Measurements from ENCODE around the gene IRS1.

DNA sequence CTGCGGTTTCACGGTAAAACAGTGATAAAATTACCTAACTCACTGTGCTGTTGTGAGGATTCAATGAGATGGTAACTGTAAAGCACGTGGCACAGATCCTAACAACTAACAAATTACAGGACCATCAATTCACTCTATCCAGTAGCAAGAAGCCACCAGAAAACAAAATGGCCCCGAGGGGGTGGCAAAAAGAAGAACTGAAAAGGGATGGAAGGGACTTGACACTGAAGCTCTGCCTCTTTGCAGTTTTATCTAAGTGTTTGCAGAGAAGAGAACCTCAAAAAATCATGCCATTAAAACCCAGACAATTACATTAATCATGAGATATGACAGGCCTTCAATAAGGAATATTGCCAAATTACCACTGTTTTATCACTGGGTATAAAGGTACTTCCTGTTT lies 46.7 kb downstream of the IRS1 start:
- TF ChIP-seq, protein P1, sequence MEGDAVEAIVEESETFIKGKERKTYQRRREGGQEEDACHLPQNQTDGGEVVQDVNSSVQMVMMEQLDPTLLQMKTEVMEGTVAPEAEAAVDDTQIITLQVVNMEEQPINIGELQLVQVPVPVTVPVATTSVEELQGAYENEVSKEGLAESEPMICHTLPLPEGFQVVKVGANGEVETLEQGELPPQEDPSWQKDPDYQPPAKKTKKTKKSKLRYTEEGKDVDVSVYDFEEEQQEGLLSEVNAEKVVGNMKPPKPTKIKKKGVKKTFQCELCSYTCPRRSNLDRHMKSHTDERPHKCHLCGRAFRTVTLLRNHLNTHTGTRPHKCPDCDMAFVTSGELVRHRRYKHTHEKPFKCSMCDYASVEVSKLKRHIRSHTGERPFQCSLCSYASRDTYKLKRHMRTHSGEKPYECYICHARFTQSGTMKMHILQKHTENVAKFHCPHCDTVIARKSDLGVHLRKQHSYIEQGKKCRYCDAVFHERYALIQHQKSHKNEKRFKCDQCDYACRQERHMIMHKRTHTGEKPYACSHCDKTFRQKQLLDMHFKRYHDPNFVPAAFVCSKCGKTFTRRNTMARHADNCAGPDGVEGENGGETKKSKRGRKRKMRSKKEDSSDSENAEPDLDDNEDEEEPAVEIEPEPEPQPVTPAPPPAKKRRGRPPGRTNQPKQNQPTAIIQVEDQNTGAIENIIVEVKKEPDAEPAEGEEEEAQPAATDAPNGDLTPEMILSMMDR (IDR thresholded peaks at IDR 0.05; ENCODE audit: poor library complexity), result no peak
- TF ChIP-seq EZH2 (IDR thresholded peaks at IDR 0.05; ENCODE audit: borderline replicate concordance) (no peak), EZH2phosphoT487 (IDR thresholded peaks at IDR 0.05; ENCODE audit: low read depth, severe bottlenecking, unreplicated experiment) (no peak)

Data from hepatocyte (in vitro differentiated cells).